Measurements from ENCODE around the gene WDR64.

WDR64 gene

DNA sequence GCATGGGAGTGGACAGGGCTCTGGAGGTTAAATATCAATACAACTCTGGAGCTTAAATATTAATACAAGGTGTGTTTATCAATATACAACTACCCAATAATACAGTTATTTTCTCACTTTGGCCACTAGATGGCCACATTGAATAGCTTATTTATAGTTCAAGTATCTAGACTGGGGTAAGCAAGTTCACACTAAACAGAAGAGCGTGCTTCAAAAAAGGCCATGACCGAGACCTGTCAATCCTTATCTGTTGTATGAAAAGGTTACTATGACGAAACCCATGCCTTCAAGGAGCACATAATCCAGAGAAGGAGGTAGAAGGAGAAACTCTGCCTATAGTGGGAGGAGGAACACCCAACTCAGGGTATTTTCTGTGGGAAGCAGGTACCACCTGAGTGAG lies 41.0 kb upstream of the WDR64 start:
- TF ChIP-seq CTCF (IDR thresholded peaks at IDR 0.05), result peak; percentile 72

DNA sequence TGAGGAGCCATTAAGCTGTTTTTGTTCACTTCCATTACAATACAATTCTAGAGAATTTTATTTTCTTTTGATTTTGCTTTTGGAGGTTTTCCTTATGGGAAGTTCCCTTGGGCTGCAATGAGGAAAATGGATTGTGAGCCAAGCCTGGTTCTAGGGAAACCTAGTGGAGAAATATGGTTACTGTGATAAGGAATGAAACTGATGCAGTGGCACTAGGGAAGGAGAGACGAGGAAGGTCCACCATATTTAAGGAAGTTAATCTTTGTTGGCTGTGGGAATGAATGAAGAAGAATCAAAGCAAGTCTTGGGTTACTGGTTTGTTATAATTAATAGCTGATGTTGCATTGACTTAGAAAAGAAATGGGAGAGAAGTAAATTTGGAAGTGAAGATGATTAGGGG lies 40.3 kb upstream of the WDR64 start:
- no peak for TF ChIP-seq CTCF (IDR thresholded peaks at IDR 0.05)

GRCh38 chr1:241612533-241613477 lies 39.3 kb upstream of the WDR64 start:
- no peak for TF ChIP-seq CTCF (IDR thresholded peaks at IDR 0.05)

- TF ChIP-seq CTCF (IDR thresholded peaks at IDR 0.05), result no peak
These were observed 37.9 kb upstream of the WDR64 start for GRCh38 chr1:241614144-241614543.

GRCh38 chr1:241614572-241614971 lies 37.5 kb upstream of the WDR64 start:
- no peak for TF ChIP-seq CTCF (IDR thresholded peaks at IDR 0.05)

- no peak for TF ChIP-seq CTCF (IDR thresholded peaks at IDR 0.05)
These were observed 36.8 kb upstream of the WDR64 start for GRCh38 chr1:241615043-241615974.

DNA sequence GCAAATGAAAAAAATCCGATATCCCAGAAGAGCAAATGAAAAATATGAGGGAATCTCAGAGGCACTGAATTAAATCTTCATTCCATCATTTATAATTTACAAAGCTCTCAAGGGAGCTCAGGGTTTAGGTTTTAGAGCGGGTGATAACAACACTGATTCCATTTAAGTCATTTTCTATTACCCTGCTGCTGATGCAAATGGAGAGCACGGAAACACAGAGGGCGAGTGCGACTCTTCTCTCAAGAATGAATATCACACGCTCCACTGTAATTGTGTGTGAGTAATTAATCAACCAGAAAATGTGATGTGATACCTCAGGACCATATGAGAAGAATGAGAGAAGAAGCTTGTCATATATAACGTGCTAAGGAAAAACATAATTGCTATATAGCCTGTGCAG lies 34.7 kb upstream of the WDR64 start:
- TF ChIP-seq CTCF (IDR thresholded peaks at IDR 0.05), result no peak
